Lower lobe of right lung (tissue), 2 donors: ENCODE data around the gene ZNF362. TPM values are rescaled to one million over a fixed set of nuclear protein-coding genes. Genes with fewer than 3 reads are reported as not detected.
A peak's percentile ranks its signal among the peaks of the same experiment; 100 is the strongest.

Experiments
- ATAC-seq, 2 donors: fragments of 200-7000 bp; cut with Tn5 transposase; one replicate each; pipeline ENCODE4 v1.9.1; 2020 to 2022; ENCODE audit warnings: mild to moderate bottlenecking in 2 of 2, moderate library complexity in 2 of 2
- DNase-seq: peaks from one replicate; pipeline ENCODE4 v3.0.0-alpha.2; 2020
- H3K27ac ChIP-seq: fragments of 200-600 bp; one replicate; pipeline ENCODE4 v1.8.0; 2022
- H3K27me3 ChIP-seq: fragments of 200-600 bp; one replicate; pipeline ENCODE4 v1.8.0; 2022; ENCODE audit warnings: low read depth
- H3K36me3 ChIP-seq: fragments of 200-600 bp; one replicate; pipeline ENCODE4 v1.8.0; 2022; ENCODE audit warnings: mild to moderate bottlenecking
- H3K4me1 ChIP-seq: fragments of 200-600 bp; one replicate; pipeline ENCODE4 v1.8.0; 2022
- H3K4me3 ChIP-seq: fragments of 200-600 bp; one replicate; pipeline ENCODE4 v1.8.0; 2022; ENCODE audit warnings: mild to moderate bottlenecking
- H3K9me3 ChIP-seq: fragments of 200-600 bp; one replicate; pipeline ENCODE4 v1.8.0; 2022
- CTCF ChIP-seq: fragments of 200-600 bp; IDR thresholded peaks from one replicate; pipeline ENCODE4 v1.8.0; 2022; ENCODE audit warnings: antibody characterized with exemption, mild to moderate bottlenecking
- intact Hi-C: fragments of 100-400 bp; cut with DNase I; formaldehyde crosslinking; loops from one replicate; pipeline ENCODE4 v1.11.0; 2022
- total RNA-seq: library from RNA; stranded (reverse); fragmentation: NEBNext Ultra II Directional; extraction: Animal tissue kit (Norgen Biotek cat#: 25700); gene quantifications from one replicate; pipeline ENCODE4 v1.2.1, GENCODE V29; 2021
- donor health status: DM: no; HTN: yes; CAD: no; lungs with severe emphysema.

ZNF362 gene
- total RNA-seq, 1 donor from 2014 or later = 30.7 TPM

- no peaks in the 10 kb centered on the region for H3K27me3 ChIP-seq
- H3K4me3 ChIP-seq = no peak overlapping the region
- TF ChIP-seq CTCF = no peak
- no peaks in the 10 kb centered on the region for H3K9me3 ChIP-seq
- peak; percentile 28 for DNase-seq
- peaks cover 69% of the 10 kb centered on the region for H3K4me1 ChIP-seq
- H3K36me3 ChIP-seq = peaks cover 100% of the 10 kb centered on the region
- ATAC-seq = no peak
- H3K27ac ChIP-seq = no peak overlapping the region
- intact Hi-C loops = no loop called here
These were observed 73.5 kb downstream of the ZNF362 start for GRCh38 chr1:33329600-33330305.

GRCh38 chr1:33330361-33330890 lies 74.1 kb downstream of the ZNF362 start:
- intact Hi-C loops = no loop called here
- no peak for TF ChIP-seq CTCF
- H3K27ac ChIP-seq = no peak overlapping the region
- peaks cover 95% of the 10 kb centered on the region for H3K36me3 ChIP-seq
- H3K9me3 ChIP-seq = no peaks in the 10 kb centered on the region
- no peak overlapping the region for H3K4me3 ChIP-seq
- DNase-seq = no peak
- H3K4me1 ChIP-seq = peaks cover 76% of the 10 kb centered on the region
- H3K27me3 ChIP-seq = no peaks in the 10 kb centered on the region
- no peak for ATAC-seq

- no peak for DNase-seq
- no peaks in the 10 kb centered on the region for H3K9me3 ChIP-seq
- H3K4me3 ChIP-seq = no peak overlapping the region
- ATAC-seq = no peak
- peak overlapping the region; percentile 27 for H3K27ac ChIP-seq
- intact Hi-C loops = no loop called here
- peaks cover 78% of the 10 kb centered on the region for H3K4me1 ChIP-seq
- no peaks in the 10 kb centered on the region for H3K27me3 ChIP-seq
- H3K36me3 ChIP-seq = peaks cover 90% of the 10 kb centered on the region
- TF ChIP-seq CTCF = no peak
These were observed 74.6 kb downstream of the ZNF362 start for GRCh38 chr1:33330906-33331305.

- TF ChIP-seq CTCF = no peak
- peak overlapping the region; percentile 27 for H3K27ac ChIP-seq
- no peaks in the 10 kb centered on the region for H3K9me3 ChIP-seq
- ATAC-seq (no peak), DNase-seq (no peak)
- no peak overlapping the region for H3K4me3 ChIP-seq
- peaks cover 83% of the 10 kb centered on the region for H3K36me3 ChIP-seq
- H3K4me1 ChIP-seq = peaks cover 81% of the 10 kb centered on the region
- intact Hi-C loops = no loop called here
- no peaks in the 10 kb centered on the region for H3K27me3 ChIP-seq
These were observed 75.4 kb downstream of the ZNF362 start for GRCh38 chr1:33331444-33332356.

- Histone ChIP-seq H3K4me3 (no peak overlapping the region), H3K9me3 (no peaks in the 10 kb centered on the region), H3K4me1 (peaks cover 81% of the 10 kb centered on the region), H3K27ac (peak overlapping the region; percentile 27), H3K27me3 (no peaks in the 10 kb centered on the region), H3K36me3 (peaks cover 76% of the 10 kb centered on the region)
- no peak for DNase-seq
- no peak for ATAC-seq
- TF ChIP-seq CTCF = no peak
- intact Hi-C loops = no loop called here
These were observed 76.1 kb downstream of the ZNF362 start for GRCh38 chr1:33332357-33332789.
